Measurements from ENCODE around the gene TANC1. TPM values are rescaled to one million over a fixed set of nuclear protein-coding genes. Genes with fewer than 3 reads are reported as not detected.

The TANC1 gene
- polyA plus RNA-seq, 1 donor = 22.2 TPM

DNA sequence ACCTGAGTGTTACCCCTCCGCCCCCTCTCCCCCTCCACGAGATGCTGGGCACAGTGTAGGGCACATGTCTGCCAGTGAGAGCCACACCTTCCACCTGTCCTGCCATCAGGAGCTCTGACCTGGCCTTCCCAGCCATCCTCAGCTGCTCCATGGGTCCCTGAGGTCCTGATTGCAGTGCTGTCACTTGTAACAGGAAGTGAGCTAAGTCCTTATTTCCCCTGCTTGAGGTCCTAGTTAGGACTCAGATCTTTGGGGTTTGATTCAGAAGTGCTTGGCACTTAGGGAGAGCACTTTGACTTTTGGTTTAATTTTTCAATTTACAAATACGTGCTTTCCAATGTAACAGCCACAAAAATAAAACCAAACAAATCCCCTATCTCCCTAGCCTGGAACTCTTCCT, 192.5 kb downstream of the TANC1 start:
- no peak for DNase-seq (ENCODE audit: low read depth)

DNA sequence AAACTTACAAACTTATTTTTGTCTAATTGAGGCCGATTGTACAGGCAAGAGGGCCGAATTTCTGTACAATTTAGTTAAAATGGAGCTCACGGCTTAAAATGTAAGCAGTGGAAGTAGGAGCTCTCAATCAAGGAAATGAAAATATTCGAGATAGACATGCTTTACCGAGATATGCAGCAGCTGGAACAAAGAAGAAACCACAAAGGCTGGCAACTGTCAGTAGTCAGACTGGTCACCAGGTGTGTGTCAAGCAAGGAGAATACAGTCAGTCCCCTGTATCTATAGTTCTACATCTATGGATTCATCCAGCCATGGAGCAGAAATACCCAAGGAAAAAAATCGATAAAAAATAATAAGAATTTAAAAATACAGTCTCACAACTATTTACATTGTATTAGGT, 195.5 kb downstream of the TANC1 start:
- no peak for DNase-seq (ENCODE audit: low read depth)

DNA sequence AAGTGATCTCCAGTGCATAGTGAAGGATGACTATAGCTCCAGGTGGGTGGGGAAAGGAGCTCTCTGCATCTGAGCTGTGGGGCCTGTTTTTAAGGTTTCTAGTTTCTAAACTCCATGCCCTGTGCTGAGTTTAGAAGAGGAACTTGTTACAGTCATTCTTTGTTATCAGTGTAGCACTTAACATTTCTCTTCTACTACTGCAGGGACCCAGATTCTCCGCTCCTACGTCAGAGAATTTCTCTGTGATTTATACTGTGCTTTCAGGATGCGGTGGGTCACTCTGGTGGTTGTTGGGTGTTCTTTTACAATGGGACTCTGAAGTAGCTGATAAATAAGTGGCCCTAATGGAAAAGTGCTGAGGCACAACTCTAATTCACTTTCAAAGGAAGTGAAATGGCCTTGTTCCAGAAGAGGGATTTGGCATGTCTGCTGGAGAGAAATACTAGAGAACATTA, 196.0 kb downstream of the TANC1 start:
- no peak for DNase-seq (ENCODE audit: low read depth)

DNA sequence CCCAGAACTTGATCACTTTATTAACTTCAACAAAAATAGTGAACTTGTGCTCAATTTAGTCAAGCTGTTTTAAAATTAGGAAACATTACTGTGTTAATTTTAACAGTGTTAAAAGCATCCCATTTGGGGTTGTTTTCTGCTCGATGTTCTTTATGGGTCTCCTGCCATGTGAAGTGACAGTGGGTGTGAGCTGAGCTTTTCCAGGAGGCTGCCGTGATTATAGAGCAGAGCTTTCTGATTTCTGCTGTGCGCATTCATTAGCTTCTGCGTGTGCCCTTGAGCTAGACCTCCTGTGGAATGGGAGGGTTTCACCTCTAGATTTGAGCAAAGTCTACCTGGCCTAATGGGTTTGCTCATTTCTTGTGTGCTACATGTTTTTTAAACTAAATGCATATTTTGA, 196.6 kb downstream of the TANC1 start:
- DNase-seq (ENCODE audit: low read depth) = no peak

DNA sequence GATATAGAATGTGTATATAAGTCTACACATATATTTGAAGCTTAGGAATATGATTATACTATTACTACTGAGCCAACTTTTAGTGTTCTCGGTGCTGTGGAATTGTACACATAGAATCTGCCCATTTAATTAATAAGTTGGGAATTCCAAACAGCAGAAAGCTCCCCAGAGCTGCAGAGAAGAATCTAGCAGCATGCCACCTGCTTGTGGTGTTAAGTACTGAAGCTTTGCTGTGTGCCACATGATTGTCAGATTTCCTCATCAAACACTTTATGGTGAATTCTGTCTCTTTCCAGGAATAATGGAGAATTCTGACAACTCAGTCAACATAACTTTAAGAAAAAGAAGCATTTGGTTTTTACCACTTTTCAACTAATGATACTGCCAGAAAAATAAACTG, 200.3 kb downstream of the TANC1 start:
- no peak for DNase-seq (ENCODE audit: low read depth)

DNA sequence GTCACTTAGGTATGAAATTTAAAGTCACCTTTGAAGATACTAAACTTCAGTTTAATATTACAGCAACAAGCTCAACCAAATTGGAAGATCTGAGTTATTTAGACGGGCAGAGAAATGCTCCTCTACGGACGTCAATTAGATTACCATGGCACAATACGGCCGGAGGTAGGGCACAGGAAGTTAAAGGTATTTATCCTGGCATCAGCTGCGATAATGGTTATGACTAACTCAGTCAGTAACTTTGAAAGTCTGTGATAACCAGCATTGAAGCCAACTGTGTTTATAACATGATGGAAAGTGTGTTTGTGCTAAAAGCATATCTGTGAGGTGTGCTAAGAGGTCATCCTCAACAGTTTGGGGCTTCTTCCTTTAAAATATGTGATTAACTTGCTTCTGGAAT, 200.7 kb downstream of the TANC1 start:
- no peak for DNase-seq (ENCODE audit: low read depth)

DNA sequence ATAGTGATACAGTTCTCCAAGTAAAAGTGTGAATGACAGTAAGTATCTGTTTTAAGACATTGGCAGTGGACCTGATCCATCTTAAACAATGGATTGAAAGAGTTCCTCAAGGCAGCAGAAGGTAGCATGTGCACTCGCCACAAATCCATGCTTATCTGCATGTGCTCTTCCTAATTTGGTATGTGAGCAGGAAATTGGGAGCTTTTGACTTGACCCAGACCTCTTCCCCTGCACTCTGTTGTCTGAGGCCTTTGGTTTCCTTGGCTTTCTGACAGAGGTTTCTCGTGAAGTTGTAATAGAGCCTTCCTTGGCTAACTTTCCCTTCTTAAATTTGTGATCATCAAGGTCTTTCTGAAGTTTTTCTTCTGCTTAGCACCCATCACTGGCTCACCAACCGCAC, 204.0 kb downstream of the TANC1 start:
- DNase-seq (ENCODE audit: low read depth) = no peak

DNA sequence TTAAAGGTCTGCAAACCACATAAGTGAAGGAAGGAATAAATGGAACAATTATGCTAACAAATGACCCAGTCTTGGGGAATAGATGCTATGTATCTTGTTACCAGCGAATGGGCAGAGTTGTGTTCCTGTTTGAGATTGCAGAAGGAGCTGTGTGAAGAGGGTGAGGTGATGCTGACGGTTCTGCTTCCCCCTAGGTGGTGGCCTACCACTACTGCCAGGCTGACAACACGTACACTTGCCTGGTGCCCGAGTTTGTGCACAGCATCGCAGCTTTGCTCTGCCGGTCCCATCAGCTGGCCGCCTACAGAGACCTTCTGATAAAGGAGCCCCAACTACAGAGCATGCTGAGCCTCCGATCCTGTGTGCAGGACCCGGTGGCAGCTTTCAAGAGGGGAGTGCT, 206.3 kb downstream of the TANC1 start:
- no peak for DNase-seq (ENCODE audit: low read depth)

DNA sequence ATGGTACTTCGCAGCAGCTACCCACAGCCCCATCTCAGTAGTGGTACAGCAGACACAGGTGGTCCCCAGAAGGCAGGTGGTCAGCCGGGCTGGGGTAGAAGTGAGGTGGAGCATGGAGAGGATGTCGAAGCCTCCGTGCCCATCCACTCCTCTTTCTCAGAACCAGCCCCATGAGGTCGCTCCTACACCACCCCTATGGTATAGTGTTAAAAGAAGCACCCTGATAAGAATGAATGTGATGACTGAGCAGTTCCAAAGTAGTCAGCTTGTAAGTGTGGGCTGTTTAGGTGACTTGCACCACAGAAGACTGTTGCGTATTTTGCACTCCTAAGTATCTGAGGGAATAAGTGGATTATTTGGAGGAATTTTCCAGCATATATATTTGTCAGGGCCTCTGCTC, 206.7 kb downstream of the TANC1 start:
- DNase-seq (ENCODE audit: low read depth) = no peak

DNA sequence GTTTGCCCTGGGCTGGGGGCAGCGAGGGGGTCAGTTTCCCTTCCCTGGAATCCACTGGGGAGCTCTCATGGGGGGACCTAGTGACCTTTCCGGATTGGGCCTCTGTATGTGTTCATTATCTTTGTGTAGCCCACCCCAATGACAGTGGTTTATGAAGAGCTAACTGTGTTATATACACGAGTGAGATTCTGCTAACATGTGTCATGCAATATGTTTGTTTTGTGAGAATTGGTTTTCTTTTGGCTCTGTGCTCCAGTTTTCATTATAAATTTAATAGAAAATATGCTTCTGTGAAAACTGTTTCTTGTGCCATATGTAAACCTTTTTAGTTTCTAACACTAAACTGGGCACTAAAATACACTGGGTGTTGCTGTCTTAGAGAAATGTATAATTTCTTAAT, 207.5 kb downstream of the TANC1 start:
- DNase-seq (ENCODE audit: low read depth) = no peak

DNA sequence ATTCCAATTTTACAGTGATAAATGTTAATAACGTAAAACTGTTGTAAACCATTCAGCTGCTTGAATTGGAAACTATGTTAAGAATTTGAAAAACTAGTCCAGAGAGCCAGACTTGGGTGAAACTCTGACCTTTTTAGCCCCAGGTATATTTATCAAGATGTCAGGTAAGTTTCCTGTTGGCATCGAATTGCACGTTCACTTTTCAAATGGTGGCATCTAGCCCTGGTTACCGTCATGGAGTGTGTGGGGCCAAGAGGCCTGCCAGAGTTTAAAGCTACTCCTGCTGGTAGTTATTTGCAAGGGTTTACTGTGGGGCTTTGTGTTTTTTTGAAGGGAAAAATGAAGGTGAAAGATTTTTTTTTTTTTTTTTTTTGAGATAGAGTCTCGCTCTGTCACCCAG, 208.1 kb downstream of the TANC1 start:
- DNase-seq (ENCODE audit: low read depth) = no peak

DNA sequence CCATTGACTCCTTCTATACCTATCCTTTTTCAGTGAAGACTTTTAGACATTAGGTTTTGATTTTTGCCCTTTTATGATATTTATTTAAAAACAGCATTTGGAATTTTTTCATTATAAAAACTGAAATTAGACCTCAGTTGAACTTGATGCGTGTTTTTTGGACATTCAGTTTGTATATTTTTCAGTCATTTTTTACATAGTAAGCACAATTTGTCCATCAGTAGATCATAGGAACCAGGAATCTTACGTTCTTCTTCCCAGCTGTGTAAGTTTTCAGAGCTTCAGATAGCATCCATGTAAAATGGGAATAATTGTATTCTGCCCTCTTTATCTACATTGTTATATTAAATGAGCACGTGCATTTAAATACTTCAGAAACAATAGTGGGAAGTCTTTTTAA, 208.9 kb downstream of the TANC1 start:
- DNase-seq (ENCODE audit: low read depth) = no peak

DNA sequence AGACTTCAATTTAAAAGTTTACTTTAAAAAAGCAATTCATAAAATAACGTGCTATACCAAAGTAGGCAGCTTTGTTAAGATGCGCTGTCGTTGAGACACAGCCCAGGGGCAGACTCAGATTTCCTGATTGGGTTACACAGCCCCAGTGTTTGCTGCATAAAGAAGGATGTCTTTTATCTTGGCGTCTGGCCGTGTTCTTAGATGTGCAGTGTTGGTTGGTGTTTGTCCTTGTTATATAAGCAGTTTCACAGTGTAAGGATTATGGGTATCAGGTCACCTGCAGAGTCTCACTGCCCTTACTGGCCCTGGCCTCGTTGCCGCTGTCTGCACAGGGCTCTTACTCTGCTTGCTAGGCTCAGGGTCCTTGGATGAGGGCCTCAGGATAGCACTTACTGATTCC, 209.5 kb downstream of the TANC1 start:
- DNase-seq (ENCODE audit: low read depth) = no peak

DNA sequence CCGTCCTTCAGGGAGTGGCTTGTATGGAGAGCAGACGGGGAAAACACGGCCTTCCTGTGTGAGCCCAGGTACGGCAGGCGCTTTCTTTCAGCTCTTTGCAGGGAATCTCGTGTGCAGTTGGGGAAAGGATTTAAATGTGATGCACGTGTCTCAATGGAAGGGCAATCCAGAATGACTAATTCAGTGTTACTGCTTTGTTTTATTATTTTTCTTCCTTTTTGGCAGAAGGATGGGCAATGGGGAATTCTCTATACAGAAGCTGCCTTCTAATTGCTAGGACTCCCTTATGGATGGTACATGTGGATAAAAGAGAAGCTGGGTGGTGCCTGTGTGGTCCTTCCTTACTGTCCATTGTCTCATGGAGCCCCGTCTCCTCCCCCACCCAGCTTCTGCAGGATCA, 210.7 kb downstream of the TANC1 start:
- no peak for DNase-seq (ENCODE audit: low read depth)

DNA sequence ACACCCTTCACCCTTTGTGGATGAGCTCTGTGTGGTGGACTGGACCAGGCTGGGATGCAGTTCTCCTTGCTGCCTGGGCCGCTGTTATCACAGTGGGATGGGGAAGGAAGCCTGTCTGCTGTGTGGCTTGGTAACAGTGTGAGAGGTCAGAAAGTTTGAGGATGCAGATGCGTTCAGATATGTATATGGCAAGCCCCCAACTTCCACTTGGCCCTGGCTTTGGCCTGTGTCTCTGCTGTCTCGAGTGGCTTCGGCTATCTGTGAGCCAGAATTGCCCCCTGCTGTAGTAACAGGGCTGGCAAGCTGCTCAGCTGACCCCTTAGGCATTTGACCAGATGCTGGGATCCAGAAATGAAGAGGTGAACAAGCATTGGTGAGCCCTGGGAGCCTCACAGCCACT, 211.3 kb downstream of the TANC1 start:
- no peak for DNase-seq (ENCODE audit: low read depth)

DNA sequence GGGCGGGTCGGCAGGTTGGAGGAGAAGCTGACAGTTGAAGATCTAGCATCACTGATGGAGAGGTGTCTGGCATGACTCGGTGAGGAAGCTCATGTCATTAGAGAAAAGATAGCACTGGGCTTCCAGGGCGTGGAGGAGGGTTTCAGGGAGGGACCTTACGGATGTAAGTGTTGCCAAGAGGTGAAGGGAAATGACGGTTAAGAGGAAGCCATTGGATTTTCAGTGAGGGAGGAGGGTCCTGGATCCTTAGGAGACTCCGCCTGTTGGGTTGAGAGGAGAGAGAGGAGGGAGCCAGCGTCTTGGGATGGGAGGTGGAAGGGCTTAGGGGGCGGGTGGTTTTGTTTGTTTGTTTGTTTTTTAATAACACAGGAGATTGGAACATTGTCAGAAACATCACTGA, 214.9 kb downstream of the TANC1 start:
- no peak for DNase-seq (ENCODE audit: low read depth)

DNA sequence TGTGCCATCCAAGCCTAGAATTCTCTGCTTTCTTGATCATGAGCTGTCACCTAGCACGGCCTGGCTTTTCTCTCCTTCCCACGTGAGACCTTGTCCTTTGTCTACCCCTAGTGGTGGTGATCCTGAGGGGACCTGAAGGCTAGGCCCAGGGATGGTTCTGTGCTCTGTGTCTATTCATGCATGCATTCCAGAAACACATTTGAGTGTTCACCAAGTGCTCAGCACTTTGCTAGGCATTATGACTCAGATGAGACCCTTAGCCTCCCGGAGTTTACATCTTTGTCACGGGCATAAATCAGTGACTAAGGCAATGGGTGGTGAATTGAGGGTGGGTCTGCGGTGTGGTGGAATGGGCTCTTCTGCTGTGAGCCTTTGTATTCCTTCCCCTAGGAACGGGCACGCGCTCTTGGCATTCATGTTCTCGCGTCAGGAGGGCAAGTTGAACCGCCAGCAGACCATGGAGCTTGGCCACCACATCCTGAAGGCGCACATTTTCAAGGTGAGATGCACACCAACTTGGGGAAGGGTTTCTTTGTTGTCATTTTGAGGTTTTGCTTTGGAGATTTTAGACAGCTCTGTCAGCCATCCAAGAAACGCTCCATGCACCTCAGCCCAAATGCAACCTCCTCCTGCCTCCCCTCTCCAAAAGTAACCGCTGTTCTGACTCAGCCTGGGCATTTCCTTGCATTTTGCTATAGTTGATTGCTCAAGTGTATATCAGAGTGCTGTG, 217.1 kb downstream of the TANC1 start:
- DNase-seq (ENCODE audit: low read depth) = no peak

DNA sequence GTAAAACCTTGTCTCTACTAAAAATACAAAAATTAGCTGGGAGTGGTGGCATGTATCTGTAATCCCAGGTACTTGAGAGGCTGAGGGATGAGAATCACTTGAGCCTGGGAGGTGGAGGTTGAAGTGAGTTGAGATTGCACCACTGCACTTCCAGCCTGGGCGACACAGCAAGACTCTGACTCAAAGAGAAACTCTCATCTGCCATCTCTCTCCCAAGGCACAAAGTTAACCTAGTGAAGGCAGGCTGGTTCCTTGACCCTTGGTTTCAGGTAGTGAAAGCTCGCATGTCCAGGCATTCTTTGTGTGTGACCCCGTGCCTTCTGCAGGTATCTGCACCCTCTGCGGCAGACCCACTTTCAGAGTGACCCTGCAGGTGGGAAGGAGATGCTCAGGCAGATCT, 218.0 kb downstream of the TANC1 start:
- DNase-seq (ENCODE audit: low read depth) = no peak

DNA sequence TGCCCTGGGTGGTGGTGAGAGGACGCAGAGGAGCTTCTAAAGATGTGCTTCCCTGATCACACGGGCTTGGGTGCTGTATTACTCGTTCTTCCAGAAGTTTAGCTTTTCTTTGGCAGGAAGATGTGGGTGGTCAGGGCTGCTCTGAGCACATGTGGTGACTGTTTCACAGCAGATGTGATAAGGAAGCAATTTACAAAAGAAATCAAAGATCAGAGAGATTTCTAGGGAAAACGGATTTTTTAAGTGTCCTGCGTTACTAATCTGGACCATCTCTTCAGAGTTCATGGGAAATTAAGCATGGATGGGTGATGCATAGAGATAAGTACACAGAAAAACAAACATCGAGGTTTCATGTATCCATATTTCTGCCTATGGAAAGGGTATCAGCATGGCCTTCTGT, 218.7 kb downstream of the TANC1 start:
- no peak for DNase-seq (ENCODE audit: low read depth)

DNA sequence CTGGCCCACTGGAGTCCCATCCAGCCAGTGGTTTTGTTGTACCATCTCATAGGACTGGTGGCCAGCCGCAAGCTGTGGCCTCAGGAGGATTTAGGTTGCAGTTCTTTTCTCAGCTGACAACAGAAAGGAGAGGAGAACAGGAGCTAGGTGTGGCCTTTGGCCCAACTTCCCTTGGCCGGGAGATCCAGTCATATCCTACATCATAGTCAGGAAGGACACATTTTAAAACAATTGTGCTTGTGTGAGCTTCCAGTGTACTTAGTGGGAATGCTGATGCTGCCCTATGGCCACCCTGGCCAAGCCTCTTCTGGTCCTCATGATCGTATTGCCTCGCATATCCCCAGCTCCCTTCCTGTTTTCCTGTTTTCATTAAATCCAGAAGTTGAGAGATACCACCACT, 220.0 kb downstream of the TANC1 start:
- DNase-seq (ENCODE audit: low read depth) = no peak

DNA sequence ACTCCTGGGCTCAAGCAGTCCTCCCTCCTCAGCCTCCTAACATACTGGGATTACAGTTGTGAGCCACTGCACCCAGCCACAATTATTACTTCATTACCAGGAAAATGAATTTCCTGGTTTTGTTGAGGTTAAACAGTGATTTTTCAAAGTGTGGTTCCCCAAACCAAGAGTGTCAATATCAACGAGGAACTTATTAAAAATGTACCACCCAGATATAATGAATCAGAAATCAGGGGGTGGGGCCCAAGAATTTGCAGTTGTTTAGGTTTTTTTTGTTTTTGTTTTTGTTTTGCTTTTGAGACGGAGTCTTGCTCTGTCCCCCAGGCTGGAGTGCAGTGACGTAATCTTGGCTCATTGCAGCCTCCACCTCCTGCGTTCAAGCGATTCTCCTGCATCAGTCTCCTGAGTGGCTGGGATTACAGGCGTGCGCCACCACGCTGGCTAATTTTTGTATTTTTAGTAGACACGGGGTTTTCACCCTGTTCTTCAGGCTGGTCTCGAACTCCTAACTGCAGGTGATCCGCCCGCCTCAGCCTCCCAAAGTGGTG, 224.0 kb downstream of the TANC1 start:
- DNase-seq (ENCODE audit: low read depth) = no peak

DNA sequence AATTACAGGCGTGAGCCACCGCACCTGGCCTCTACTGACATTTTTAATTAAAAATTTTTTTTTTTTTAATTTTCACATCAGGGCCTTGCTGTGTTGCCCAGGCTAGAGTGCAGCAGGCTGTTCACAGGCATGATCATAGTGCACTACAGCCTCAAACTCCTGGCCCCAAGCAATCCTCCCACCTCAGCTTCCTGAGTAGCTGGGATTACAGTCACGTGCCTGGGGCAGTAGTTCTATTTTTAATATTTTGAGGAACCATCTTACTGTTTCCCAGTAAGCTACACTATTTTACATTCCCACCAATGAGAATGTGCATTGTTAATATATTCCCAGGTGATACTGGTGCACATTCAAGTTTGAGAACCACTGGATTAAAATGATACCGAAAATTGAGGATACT, 225.4 kb downstream of the TANC1 start:
- no peak for DNase-seq (ENCODE audit: low read depth)

DNA sequence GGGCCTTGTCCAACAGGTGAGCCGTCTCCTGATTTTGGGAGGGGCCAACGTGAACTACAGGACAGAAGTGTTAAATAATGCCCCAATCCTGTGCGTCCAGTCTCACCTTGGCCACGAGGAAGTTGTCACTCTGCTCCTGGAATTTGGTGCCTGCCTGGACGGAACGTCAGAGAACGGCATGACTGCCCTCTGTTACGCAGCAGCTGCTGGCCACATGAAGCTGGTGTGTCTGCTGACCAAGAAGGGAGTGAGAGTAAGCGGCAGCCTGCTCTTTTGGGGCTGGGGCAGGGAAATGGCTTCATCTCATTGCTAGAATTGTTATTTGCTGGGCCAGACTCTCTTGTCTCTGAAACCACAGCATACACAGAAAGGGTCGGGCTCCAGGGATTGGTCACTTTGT, 225.8 kb downstream of the TANC1 start:
- no peak for DNase-seq (ENCODE audit: low read depth)

DNA sequence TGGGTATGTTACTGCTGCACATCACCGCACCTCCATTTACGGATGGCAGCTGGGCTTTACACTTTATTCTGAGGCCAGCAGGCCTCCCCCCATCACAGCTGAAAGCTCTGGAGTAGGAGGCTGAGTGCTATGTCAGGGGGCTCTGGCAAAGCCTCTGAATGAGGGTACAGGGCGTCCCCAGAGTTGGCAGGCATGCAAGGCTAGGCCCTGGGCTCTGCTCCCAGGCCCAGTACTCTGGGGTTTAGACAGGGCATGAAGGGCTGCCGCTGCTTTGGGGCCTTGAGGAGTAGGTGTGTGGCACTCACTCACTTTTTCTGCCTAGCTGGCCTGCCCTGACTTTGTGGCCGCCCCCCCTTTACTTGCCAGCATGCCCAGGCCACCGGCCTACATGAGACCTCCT, 227.3 kb downstream of the TANC1 start:
- DNase-seq (ENCODE audit: low read depth) = no peak

Data from forelimb muscle (tissue), 1 donor.